GM18499 (cell line): ENCODE data around the gene RABGAP1L.
"Not testable (repeated sequence)": the region's sequence is repeated elsewhere in the genome, so short reads cannot be mapped to it uniquely, and the experiment has no call there.

ENCODE experiments used
- ATAC-seq: cut with Tn5 transposase; IDR thresholded peaks from one replicate; pipeline ENCODE4 v1.9.1; 2021; ENCODE audit warnings: moderate number of reproducible peaks; ENCODE audit not compliant: insufficient read depth, unreplicated experiment

Gene RABGAP1L

GRCh38 chr1:174352883-174353608 is 193.7 kb downstream of the RABGAP1L start:
- no peak for ATAC-seq

DNA sequence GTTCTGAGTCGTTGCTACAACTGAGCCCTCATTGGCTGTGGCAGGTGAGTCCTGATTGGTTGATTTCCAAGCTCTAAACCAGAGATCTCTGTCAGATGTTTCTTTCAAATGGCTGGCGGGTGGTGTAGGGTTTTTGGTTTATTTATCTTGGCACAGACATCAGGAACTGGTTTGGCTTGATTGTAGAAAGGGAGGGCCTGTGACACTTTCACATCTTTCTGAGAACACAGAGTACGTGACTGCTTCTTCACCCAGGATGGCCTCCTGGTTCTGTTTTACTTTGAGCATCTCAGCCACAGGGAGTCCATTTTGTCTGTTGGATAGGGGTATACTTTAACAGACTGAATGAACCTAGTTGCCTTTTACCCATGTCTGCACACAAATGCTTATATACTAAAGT is 199.0 kb downstream of the RABGAP1L start:
- no peak for ATAC-seq

DNA sequence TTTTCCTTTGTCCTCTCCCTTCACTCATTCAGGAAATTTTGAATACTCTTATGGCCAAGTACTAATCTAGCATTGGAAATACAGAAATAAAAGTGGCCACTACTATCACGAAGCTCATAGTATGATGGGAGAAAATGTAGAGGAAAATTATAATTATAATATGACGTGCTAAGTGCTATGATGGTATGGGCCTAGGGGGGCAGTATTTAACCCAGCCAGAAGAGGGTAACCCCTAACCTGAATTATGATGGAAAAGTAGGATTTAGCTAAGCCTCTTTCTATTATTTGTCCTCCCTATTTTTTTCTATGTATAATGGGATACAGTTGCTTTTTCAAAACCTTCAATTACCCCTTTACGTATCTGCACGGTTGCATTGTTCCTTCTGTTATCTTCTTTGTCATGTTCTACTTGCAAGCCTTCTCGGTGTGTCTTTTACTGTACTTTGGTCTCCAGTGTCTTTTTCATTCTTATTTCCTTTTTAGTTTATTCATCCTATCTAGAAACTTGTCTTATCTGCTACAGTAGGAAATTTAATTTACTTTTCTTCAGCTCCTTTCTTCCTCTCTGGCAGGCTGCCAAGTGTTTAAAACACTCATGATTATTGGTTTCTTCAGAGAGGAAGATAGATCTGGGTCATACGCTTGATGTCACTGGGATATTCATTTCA is 199.6 kb downstream of the RABGAP1L start:
- no peak for ATAC-seq

- ATAC-seq: no peak
These were observed 200.1 kb downstream of the RABGAP1L start for GRCh38 chr1:174359454-174359805.

- no peak for ATAC-seq
These were observed 205.8 kb downstream of the RABGAP1L start for GRCh38 chr1:174364996-174365736.

GRCh38 chr1:174366946-174367345 is 207.6 kb downstream of the RABGAP1L start:
- ATAC-seq: no peak

DNA sequence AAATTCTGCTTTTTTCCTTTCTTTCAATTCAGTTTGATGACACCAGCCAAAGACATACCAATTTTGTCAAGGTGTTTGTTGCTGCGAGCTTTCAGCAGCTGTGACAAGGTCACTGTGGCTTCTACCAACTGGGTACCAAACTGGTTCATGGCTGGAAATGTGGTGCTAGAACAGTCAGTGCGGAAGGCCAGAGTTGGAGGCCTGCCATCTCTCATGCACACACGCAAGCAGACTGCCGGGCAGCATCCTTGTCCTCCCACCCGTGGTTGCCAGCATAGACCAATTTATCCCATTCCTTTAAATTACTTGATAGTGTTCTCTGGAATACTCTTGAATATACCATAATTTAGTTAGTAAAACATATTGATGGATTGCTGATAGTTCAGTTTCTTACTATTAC is 208.6 kb downstream of the RABGAP1L start:
- no peak for ATAC-seq

DNA sequence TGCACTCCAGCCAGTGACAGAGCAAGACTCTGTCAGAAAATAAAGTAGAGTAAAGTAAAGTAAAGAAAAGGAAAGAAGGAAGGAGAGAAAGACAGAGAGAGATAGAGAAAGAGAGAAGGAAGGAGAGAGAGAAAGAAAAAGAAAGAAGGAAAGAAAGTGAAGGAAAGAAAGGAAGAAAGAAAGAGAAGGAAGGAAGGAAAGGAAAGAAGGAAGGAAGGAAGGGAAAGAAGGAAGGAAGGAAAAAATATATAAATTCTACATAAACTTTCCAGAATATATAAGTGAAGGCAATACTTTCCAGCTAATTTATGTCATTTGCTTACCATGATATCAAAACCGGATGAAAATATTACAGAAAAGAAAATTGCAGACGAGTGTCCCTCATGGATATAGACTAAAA is 216.7 kb downstream of the RABGAP1L start:
- no peak for ATAC-seq

DNA sequence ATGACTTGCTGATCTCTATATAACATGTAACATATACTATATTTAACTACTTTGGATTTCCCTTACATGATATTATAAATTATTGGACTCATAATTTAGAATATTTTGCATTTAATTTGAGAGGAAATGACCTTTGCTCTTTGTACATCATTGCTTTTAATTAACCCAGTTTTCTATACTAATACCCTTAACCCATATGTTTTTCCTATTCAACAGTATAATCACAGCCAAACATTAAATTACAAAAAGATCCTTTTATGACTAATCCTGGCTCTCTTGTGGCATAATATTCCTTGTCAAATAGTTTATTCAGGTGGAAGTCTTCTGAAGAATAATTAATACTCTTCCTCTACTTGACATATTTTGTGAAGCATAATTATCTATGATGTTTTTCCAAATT is 232.4 kb downstream of the RABGAP1L start:
- no peak for ATAC-seq

- ATAC-seq: no peak
These were observed 234.6 kb downstream of the RABGAP1L start for GRCh38 chr1:174393885-174394284.

- no peak for ATAC-seq
These were observed 237.9 kb downstream of the RABGAP1L start for GRCh38 chr1:174397261-174397660.

DNA sequence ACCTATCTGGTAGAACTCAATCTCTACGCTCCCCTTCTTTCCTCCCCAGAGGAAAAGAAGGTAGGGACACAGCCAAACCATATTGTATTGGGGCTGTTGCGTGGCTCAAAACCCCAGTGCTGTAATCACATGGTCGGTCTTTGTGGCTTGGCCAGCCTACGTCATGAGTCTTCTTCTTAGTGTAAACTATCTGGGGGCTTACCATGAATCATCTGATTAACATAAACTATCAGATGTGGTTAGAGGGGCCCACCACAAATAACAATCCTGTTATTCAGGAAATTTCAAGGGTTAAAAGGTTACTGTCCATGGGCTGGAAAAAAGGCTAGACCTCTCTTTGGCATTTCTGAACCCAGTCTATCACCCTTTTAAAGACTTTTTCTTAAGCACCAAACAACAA is 238.9 kb downstream of the RABGAP1L start:
- no peak for ATAC-seq

DNA sequence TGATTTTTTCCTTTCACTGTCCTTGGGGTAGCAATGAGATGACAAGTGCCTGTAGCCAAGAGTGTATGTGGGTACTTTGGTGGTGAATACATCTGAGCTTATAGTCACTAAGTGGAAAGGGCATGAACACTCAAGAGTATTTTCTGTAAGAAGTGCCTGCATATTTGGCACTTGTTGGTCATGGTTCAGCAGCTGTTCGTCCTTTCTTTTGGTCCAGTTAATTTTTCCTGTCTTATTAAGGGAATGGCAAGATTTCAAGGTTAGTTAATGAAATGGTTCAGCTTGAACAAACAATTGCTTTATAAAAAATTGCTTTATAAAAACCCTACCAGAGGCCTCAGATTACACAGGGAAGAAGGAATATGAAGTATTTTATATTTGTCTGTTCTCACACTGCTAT is 239.9 kb downstream of the RABGAP1L start:
- ATAC-seq: no peak

DNA sequence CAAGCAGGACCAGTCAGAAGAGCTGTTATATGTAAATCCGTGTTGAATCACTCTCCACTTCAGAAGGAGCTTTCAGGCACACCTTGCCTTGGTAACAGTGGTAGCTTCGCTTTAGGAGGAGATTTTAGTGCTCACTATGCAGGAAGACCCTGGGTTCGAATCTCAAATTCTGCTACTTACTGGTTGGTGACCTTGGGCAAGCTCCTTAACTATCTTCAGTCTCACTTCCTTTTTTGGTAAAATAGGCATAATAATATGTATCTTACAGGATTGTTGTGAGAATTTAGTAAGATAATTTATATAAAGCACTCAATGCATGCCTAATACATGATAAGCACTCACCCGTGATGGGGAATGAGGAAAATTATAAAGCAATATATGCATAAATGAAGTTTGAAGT is 241.8 kb downstream of the RABGAP1L start:
- no peak for ATAC-seq

DNA sequence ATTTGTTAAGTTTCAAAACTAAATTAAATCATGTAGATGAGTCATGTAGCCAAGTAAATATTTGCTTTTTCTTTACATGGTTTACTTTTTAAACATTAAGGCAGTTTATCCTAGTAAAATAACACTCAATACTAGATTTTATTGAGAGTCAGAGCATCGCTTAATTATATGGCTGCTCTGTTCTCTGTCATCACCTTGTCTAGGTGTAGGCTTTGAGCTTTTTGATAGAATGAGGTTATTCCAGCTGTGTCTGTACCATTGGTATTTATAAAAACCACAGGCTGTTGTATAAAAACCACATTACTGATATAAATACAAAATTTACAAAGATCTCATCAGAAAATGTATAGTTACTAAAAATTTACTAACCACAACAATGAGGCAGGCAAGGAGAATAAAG is 245.9 kb downstream of the RABGAP1L start:
- ATAC-seq: no peak

- no peak for ATAC-seq
These were observed 247.1 kb downstream of the RABGAP1L start for GRCh38 chr1:174406421-174406820.

DNA sequence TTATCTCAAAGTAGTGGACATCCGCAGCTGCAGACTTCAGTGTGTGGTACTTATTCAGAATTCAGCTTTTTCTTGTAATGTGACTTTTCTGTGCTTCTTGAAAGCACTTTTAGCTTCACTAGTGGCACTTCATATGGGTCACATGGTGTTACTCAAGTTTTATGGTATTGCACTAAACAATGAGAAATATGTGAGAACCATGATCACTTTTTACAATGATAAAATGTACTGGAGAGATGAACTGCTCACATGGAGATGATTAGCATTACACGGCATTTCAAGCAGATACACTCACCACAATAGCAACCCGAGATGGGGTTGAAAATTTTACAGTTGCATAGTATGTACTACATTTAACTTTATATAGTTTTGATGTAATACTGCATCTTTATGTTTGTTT is 248.3 kb downstream of the RABGAP1L start:
- ATAC-seq: no peak

- no peak for ATAC-seq
These were observed 248.8 kb downstream of the RABGAP1L start for GRCh38 chr1:174408146-174408545.

GRCh38 chr1:174409801-174410200 is 250.5 kb downstream of the RABGAP1L start:
- ATAC-seq: not testable (repeated sequence)

DNA sequence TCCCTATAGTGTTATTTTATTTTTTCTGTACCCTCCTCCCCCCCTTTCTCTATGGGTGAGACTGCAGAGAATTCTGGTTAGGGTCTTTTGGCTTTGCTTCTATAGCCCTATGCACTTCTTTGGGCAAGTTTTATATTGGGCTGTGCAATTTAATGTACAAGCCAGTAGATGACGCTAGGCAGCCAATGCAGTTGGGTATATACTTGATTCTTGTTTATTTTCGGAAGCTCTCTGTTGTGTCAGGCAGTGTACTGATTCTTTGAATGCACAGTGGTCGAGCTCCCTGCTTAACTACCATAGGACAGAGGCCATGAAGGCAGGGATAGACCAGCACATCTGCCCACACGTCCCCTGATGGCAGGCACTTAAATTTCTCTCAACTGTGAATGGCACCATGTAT is 254.3 kb downstream of the RABGAP1L start:
- ATAC-seq: no peak

GRCh38 chr1:174414203-174414602 is 254.9 kb downstream of the RABGAP1L start:
- no peak for ATAC-seq
